Endothelial cell of umbilical vein (primary cell): ENCODE measurements around the gene MUC4. TPM values are rescaled to one million over a fixed set of nuclear protein-coding genes. Genes with fewer than 3 reads are reported as not detected.

Experiments
- BruUV-seq: library from RNA; stranded (reverse); fragments of 400-500 nt; replicated peaks from 2 replicates; lab custom pipeline; 2021; lab: Mats Ljungman, UMichigan
- CTCF ChIA-PET: fragments of 300-600, 350-600 bp; sonication (Branson Sonifier 250); formaldehyde crosslinking; loops from one replicate; lab custom pipeline; 2021; ENCODE audit warnings: antibody characterized with exemption, inconsistent platforms; lab: Charles Lee
- POLR2A ChIA-PET: fragments of 300-600, 350-600 bp; sonication (Branson Sonifier 250); formaldehyde crosslinking; loops from one replicate; lab custom pipeline; 2021; ENCODE audit warnings: antibody characterized with exemption, inconsistent platforms; lab: Charles Lee
- DNase-seq: peaks from one replicate; pipeline ENCODE4 v3.0.0-alpha.2; 2011; ENCODE audit warnings: low read depth, low spot score
- FAIRE-seq: peaks from 2 replicates; lab custom pipeline; 2011; peaks lifted over from hg19 to GRCh38; lab: Jason Lieb, UNC
- H2AFZ ChIP-seq: 2 replicates; pipeline ENCODE4 v1.6.0; 2012; ENCODE audit warnings: low read depth, low read length, control low read depth, inconsistent platforms
- H3K27ac ChIP-seq: 2 replicates; pipeline ENCODE4 v1.5.1; 2011; ENCODE audit warnings: low read depth, mild to moderate bottlenecking, control low read depth, low read length, moderate library complexity; ENCODE audit not compliant: insufficient read depth
- H3K27me3 ChIP-seq, 2 experiments: 2 replicates each; pipeline versions ENCODE4 v1.6.0 to v1.6.1; 2011; ENCODE audit warnings: low read length in 2 of 2, mixed read lengths in 1 of 2; ENCODE audit not compliant: control insufficient read depth in 2 of 2, insufficient read depth in 2 of 2
- H3K36me3 ChIP-seq, 2 experiments: 2 replicates in 1 of 2; 3 replicates in 1 of 2; pipeline ENCODE4 v1.5.1; 2011; ENCODE audit warnings: low read length in 2 of 2, mild to moderate bottlenecking in 1 of 2, moderate library complexity in 1 of 2; ENCODE audit not compliant: control insufficient read depth in 2 of 2, insufficient read depth in 2 of 2; ENCODE audit errors: extremely low read depth in 1 of 2
- H3K4me1 ChIP-seq: 3 replicates; pipeline ENCODE4 v1.5.1; 2011; ENCODE audit warnings: mild to moderate bottlenecking, low read length; ENCODE audit not compliant: control insufficient read depth, insufficient read depth; ENCODE audit errors: extremely low read depth
- H3K4me2 ChIP-seq: 2 replicates; pipeline ENCODE4 v1.6.1; 2011; ENCODE audit warnings: low read length, control low read depth, mixed read lengths; ENCODE audit not compliant: insufficient read depth
- H3K4me3 ChIP-seq, 3 experiments: fragments of 200-600 bp in 1 of 3; sonication (generic), shearing (Covaris generic) in 1 of 3; replicated peaks in 1 of 3; 2 replicates each; pipeline ENCODE4 v1.5.1; 2011 to 2016; ENCODE audit warnings: control low read depth in 3 of 3, low read length in 3 of 3, mild to moderate bottlenecking in 2 of 3, inconsistent platforms in 1 of 3, low read depth in 1 of 3, moderate library complexity in 1 of 3; ENCODE audit not compliant: insufficient read depth in 1 of 3
- H3K79me2 ChIP-seq: 2 replicates; pipeline ENCODE4 v1.6.0; 2012; ENCODE audit warnings: low read length, inconsistent platforms; ENCODE audit not compliant: control insufficient read depth, insufficient read depth
- H3K9ac ChIP-seq: replicated peaks from 2 replicates; pipeline ENCODE3; 2011; ENCODE audit warnings: low read length, control low read depth; ENCODE audit not compliant: insufficient read depth; ENCODE audit errors: extremely low read depth
- H3K9me1 ChIP-seq: replicated peaks from 3 replicates; pipeline ENCODE4 v1.6.0; 2011; ENCODE audit warnings: mild to moderate bottlenecking, low read length; ENCODE audit not compliant: control insufficient read depth, insufficient read depth; ENCODE audit errors: extremely low read depth
- H3K9me3 ChIP-seq: replicated peaks from 2 replicates; pipeline ENCODE4 v1.5.1; 2012; ENCODE audit warnings: low read length, inconsistent platforms; ENCODE audit not compliant: control insufficient read depth, insufficient read depth
- H4K20me1 ChIP-seq: replicated peaks from 2 replicates; pipeline ENCODE3; 2011; ENCODE audit warnings: mild to moderate bottlenecking, low read length; ENCODE audit not compliant: control insufficient read depth, insufficient read depth; ENCODE audit errors: extremely low read depth
- EZH2 ChIP-seq: IDR thresholded peaks from 2 replicates; pipeline ENCODE4 v1.6.1; 2012; ENCODE audit warnings: borderline replicate concordance, low read depth, mild to moderate bottlenecking, moderate library complexity, low read length, inconsistent platforms; ENCODE audit not compliant: severe bottlenecking
- FOS ChIP-seq: IDR thresholded peaks from 2 replicates; pipeline ENCODE4 v1.6.1; 2011; ENCODE audit warnings: mild to moderate bottlenecking, low read length, moderate library complexity, borderline replicate concordance; ENCODE audit not compliant: insufficient read depth
- GATA2 ChIP-seq: IDR thresholded peaks from 2 replicates; pipeline ENCODE4 v1.7.0; 2011; ENCODE audit warnings: low read depth, mild to moderate bottlenecking, moderate library complexity, mixed read lengths, low read length; ENCODE audit not compliant: insufficient read length, insufficient read depth
- JUN ChIP-seq: IDR thresholded peaks from 2 replicates; pipeline ENCODE4 v1.6.1; 2011; ENCODE audit warnings: borderline replicate concordance, low read depth; ENCODE audit not compliant: insufficient read length, insufficient read depth
- MAX ChIP-seq: IDR thresholded peaks from 2 replicates; pipeline ENCODE4 v1.6.1; 2011; ENCODE audit not compliant: insufficient read depth, insufficient read length
- MYC ChIP-seq: IDR thresholded peaks from one replicate; pipeline ENCODE4 v1.6.1; 2011; ENCODE audit warnings: mild to moderate bottlenecking, low read depth, low read length
- POLR2A ChIP-seq: IDR thresholded peaks from 2 replicates; pipeline ENCODE4 v1.6.1; 2012; ENCODE audit warnings: low read depth, mild to moderate bottlenecking, control low read depth, low read length
- POLR2AphosphoS5 ChIP-seq: IDR thresholded peaks from 2 replicates; pipeline ENCODE4 v1.6.1; 2012; ENCODE audit warnings: low read depth, mild to moderate bottlenecking, control low read depth, low read length, moderate library complexity; ENCODE audit not compliant: insufficient read depth
- dilution Hi-C: fragments of 300-500 bp; cut with MboI; formaldehyde crosslinking; loops from one replicate; pipeline ENCODE4 v1.15.0; 2019; ENCODE audit warnings: low sequenced_read_pairs; ENCODE audit not compliant: extremely low pct_ligation_motif_present
- intact Hi-C: fragments of 100-400 bp; cut with micrococcal nuclease; formaldehyde crosslinking; loops from one replicate; pipeline ENCODE4 v1.10.0; 2022
- polyA plus RNA-seq, 4 experiments: library from polyadenylated mRNA; depleted of rRNA in 3 of 4; stranded (reverse) in 3 of 4; unstranded in 1 of 4; fragments of >200 nt; gene quantifications; 2 replicates each; pipeline versions ENCODE4 v1.2.1 to v1.2.3, GENCODE V29; 2011 to 2012; ENCODE audit warnings: missing spikeins in 1 of 4
- total RNA-seq: library from RNA; stranded (reverse); gene quantifications from 2 replicates; pipeline ENCODE4 v1.2.3, GENCODE V29; 2021
- TF ChIP-seq, protein P1 (sequence below), 2 donors: IDR thresholded peaks; 1 replicate in 1 of 2; 2 replicates in 1 of 2; pipeline ENCODE4 v1.5.1; 2011; ENCODE audit warnings: low read length in 2 of 2, mild to moderate bottlenecking in 2 of 2, moderate library complexity in 2 of 2, control low read depth in 1 of 2, inconsistent platforms in 1 of 2, low read depth in 1 of 2; ENCODE audit not compliant: insufficient read depth in 1 of 2; ENCODE audit errors: extremely low read depth in 1 of 2

The MUC4 gene
- total and polyA plus RNA-seq, 2 donors (not counting 3 experiments of a cell fraction or from before 2014, with no cell fraction given): 0.04 TPM; not detected in 1

DNA sequence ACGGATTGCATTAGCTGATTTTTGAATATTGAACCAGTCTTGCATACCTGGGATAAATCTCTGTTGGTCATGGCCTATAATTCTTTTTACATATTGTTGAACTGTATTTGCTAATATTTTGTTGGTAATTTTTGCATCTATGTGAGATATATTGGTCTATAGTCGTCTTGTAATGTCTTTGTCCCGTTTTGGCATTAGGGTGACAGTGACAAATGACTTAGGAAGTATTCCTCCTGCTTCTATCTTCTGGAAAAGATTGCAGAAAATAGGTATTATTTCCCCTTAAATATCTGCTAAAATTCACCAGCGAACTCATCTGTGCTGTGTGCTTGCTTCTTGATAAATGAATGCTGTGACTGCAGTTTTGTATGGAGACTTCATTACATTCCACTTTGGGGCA is 67.3 kb downstream of the MUC4 start:
- Histone ChIP-seq H3K4me3 (no peak overlapping the region), H3K9ac (no peak overlapping the region), H3K79me2 (no peaks in the 10 kb centered on the region), H3K9me3 (no peaks in the 10 kb centered on the region), H3K36me3 (no peaks in the 10 kb centered on the region), H3K4me1 (no peaks in the 10 kb centered on the region), H3K27me3 (no peaks in the 10 kb centered on the region), H3K4me2 (no peak overlapping the region), H3K9me1 (no peaks in the 10 kb centered on the region), H3K27ac (no peak overlapping the region), H4K20me1 (no peaks in the 10 kb centered on the region), H2AFZ (no peak overlapping the region)
- no TSS peak for BruUV-seq
- TF ChIP-seq POLR2AphosphoS5 (no peak), POLR2A (no peak), MYC (no peak), JUN (no peak), EZH2 (no peak), MAX (no peak), FOS (no peak), GATA2 (no peak)
- TF ChIP-seq, protein P1, sequence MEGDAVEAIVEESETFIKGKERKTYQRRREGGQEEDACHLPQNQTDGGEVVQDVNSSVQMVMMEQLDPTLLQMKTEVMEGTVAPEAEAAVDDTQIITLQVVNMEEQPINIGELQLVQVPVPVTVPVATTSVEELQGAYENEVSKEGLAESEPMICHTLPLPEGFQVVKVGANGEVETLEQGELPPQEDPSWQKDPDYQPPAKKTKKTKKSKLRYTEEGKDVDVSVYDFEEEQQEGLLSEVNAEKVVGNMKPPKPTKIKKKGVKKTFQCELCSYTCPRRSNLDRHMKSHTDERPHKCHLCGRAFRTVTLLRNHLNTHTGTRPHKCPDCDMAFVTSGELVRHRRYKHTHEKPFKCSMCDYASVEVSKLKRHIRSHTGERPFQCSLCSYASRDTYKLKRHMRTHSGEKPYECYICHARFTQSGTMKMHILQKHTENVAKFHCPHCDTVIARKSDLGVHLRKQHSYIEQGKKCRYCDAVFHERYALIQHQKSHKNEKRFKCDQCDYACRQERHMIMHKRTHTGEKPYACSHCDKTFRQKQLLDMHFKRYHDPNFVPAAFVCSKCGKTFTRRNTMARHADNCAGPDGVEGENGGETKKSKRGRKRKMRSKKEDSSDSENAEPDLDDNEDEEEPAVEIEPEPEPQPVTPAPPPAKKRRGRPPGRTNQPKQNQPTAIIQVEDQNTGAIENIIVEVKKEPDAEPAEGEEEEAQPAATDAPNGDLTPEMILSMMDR (IDR thresholded peaks at IDR 0.05; ENCODE audit: extremely low read depth in 1 of 2, insufficient read depth in 1 of 2, low read depth in 1 of 2, low read length in 2 of 2): no peak
- intact Hi-C loops (no loop called here), dilution Hi-C loops (no loop called here)
- FAIRE-seq: no peak
- no peak for DNase-seq
- CTCF ChIA-PET: interaction anchor here (1.0 to 1.4 kb wide), 2 partner anchors 15 to 17 kb away, joined by 3 to 4 read pairs; no protein-coding TSS in a partner anchor
- POLR2A ChIA-PET: no interaction called here
